ENCODE results near the gene CPA1. TPM values are rescaled to one million over a fixed set of nuclear protein-coding genes. Genes with fewer than 3 reads are reported as not detected.

Gene CPA1
- total RNA-seq, 1 donor from 2014 or later: not detected

DNA sequence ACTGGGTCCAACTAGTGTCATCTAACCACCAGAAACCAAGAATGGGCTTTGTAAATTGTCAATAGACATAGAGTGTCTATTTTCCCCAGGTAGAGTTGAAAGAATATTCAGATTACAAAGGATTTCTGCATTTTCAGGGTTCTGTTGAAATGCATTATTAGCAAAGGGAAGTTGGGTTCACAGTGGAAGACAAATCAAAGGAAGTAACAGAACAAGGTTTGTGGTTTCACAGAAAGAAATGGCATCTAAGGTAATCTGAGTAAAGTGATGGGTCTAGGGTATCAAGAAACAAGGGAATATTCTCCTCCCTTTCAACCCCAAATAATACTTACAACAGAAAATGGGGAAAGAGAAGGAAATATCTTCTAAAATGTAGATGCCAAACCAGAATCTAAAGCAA lies 34.7 kb downstream of the CPA1 start:
- Mint-ChIP-seq H3K9me3 (no peaks in the 10 kb centered on the region), H3K27ac (no peak overlapping the region), H3K4me3 (no peak overlapping the region), H3K36me3 (ENCODE audit: low read depth) (peaks cover 5% of the 10 kb centered on the region), H3K4me1 (peaks cover 5% of the 10 kb centered on the region), H3K27me3 (no peaks in the 10 kb centered on the region)
- ChIA-PET CTCF (no interaction called here), POLR2A (no interaction called here)
- no peak for ATAC-seq (ENCODE audit: low read depth)
- no peak for DNase-seq
- intact Hi-C loops (cut with micrococcal nuclease): no loop called here
- no peak for TF ChIP-seq CTCF (IDR thresholded peaks at IDR 0.05)

- no peak overlapping the region for H3K27ac Mint-ChIP-seq
- ChIA-PET POLR2A (no interaction called here), CTCF (no interaction called here)
- DNase-seq (no peak), ATAC-seq (ENCODE audit: low read depth) (no peak)
- H3K4me3 Mint-ChIP-seq: no peak overlapping the region
- no peaks in the 10 kb centered on the region for H3K36me3 Mint-ChIP-seq (ENCODE audit: low read depth)
- H3K4me1 Mint-ChIP-seq: peaks cover 5% of the 10 kb centered on the region
- TF ChIP-seq CTCF (IDR thresholded peaks at IDR 0.05): no peak
- H3K9me3 Mint-ChIP-seq: no peaks in the 10 kb centered on the region
- no peaks in the 10 kb centered on the region for H3K27me3 Mint-ChIP-seq
- intact Hi-C loops (cut with micrococcal nuclease): no loop called here
These were observed 36.9 kb downstream of the CPA1 start for GRCh38 chr7:130417213-130417612.

DNA sequence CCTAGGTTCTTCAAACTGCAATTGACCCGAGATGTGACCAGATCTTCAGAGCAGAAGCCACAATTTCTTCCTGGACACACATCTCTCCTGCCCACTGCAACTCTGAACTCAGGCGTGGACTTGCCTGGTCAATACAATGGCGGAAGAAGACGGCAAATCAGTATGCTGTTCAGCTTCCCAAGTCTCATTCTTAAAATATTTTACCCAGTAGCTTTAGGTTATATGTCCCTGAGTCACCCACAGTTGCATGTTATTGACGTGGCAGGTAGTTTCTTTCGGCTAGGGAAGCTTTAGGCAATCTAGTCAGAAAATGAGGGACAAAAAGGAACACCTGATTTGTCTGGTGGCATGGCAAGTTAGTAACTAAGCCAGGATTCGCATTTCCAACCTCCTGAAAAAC lies 38.0 kb downstream of the CPA1 start:
- ChIA-PET CTCF (no interaction called here), POLR2A (no interaction called here)
- H3K4me3 Mint-ChIP-seq: no peak overlapping the region
- no peaks in the 10 kb centered on the region for H3K36me3 Mint-ChIP-seq (ENCODE audit: low read depth)
- no peak for ATAC-seq (ENCODE audit: low read depth)
- TF ChIP-seq CTCF (IDR thresholded peaks at IDR 0.05): no peak
- H3K27ac Mint-ChIP-seq: no peak overlapping the region
- H3K27me3 Mint-ChIP-seq: no peaks in the 10 kb centered on the region
- intact Hi-C loops (cut with micrococcal nuclease): no loop called here
- no peaks in the 10 kb centered on the region for H3K9me3 Mint-ChIP-seq
- DNase-seq: no peak
- peaks cover 5% of the 10 kb centered on the region for H3K4me1 Mint-ChIP-seq

GRCh38 chr7:130419658-130420057 lies 39.4 kb downstream of the CPA1 start:
- CTCF ChIA-PET: no interaction called here
- ATAC-seq (ENCODE audit: low read depth) (no peak), DNase-seq (no peak)
- H3K36me3 Mint-ChIP-seq (ENCODE audit: low read depth): no peaks in the 10 kb centered on the region
- no peaks in the 10 kb centered on the region for H3K9me3 Mint-ChIP-seq
- H3K4me1 Mint-ChIP-seq: peaks cover 5% of the 10 kb centered on the region
- no peak overlapping the region for H3K4me3 Mint-ChIP-seq
- H3K27ac Mint-ChIP-seq: no peak overlapping the region
- intact Hi-C loops (cut with micrococcal nuclease): no loop called here
- no peak for TF ChIP-seq CTCF (IDR thresholded peaks at IDR 0.05)
- POLR2A ChIA-PET: no interaction called here
- H3K27me3 Mint-ChIP-seq: no peaks in the 10 kb centered on the region

- intact Hi-C loops (cut with micrococcal nuclease): no loop called here
- Mint-ChIP-seq H3K27me3 (no peaks in the 10 kb centered on the region), H3K9me3 (no peaks in the 10 kb centered on the region), H3K4me3 (no peak overlapping the region), H3K4me1 (no peaks in the 10 kb centered on the region), H3K27ac (no peak overlapping the region), H3K36me3 (ENCODE audit: low read depth) (no peaks in the 10 kb centered on the region)
- DNase-seq (no peak), ATAC-seq (ENCODE audit: low read depth) (no peak)
- ChIA-PET CTCF (no interaction called here), POLR2A (no interaction called here)
- no peak for TF ChIP-seq CTCF (IDR thresholded peaks at IDR 0.05)
These were observed 40.8 kb downstream of the CPA1 start for GRCh38 chr7:130420943-130421578.

Data from activated B cell treated with CpG ODN at 0.5 μM for 24 hours (primary cell).